Ramos (cell line): ENCODE data around the gene SYNJ1.
"Not testable (repeated sequence)": the region's sequence is repeated elsewhere in the genome, so short reads cannot be mapped to it uniquely, and the experiment has no call there.

Source experiments
- in situ Hi-C: fragments of 300-500 bp; cut with MboI; formaldehyde crosslinking; loops from one replicate; pipeline ENCODE4 v1.14.3; 2022; ENCODE audit warnings: low sequenced_read_pairs; ENCODE audit not compliant: unreplicated experiment

Gene SYNJ1

GRCh38 chr21:32727687-32728455 is at the start of gene SYNJ1:
Gene SYNJ1 (minus strand): TSS chr21:32728013. CDS start chr21:32726895, 1,118 bp downstream.
- in situ Hi-C loops, result no loop called here

GRCh38 chr21:32777269-32777668 is 49.5 kb upstream of the SYNJ1 start:
- in situ Hi-C loops, result no loop called here

GRCh38 chr21:32776743-32777142 is 48.9 kb upstream of the SYNJ1 start:
- in situ Hi-C loops, result no loop called here

- in situ Hi-C loops, result not testable (repeated sequence)
These were observed 45.2 kb upstream of the SYNJ1 start for GRCh38 chr21:32773048-32773344.

- in situ Hi-C loops, result no loop called here
These were observed 44.7 kb upstream of the SYNJ1 start for GRCh38 chr21:32772281-32773047.

- in situ Hi-C loops, result no loop called here
These were observed 43.2 kb upstream of the SYNJ1 start for GRCh38 chr21:32770871-32771523.

- in situ Hi-C loops, result no loop called here
These were observed 40.7 kb upstream of the SYNJ1 start for GRCh38 chr21:32768530-32768929.

GRCh38 chr21:32765058-32765457 is 37.2 kb upstream of the SYNJ1 start:
- in situ Hi-C loops, result no loop called here

- in situ Hi-C loops, result no loop called here
These were observed 36.4 kb upstream of the SYNJ1 start for GRCh38 chr21:32764186-32764585.

- in situ Hi-C loops, result no loop called here
These were observed 30.0 kb upstream of the SYNJ1 start for GRCh38 chr21:32757804-32758203.

- in situ Hi-C loops, result no loop called here
These were observed 28.3 kb upstream of the SYNJ1 start for GRCh38 chr21:32756096-32756495.

GRCh38 chr21:32753818-32754585 is 26.2 kb upstream of the SYNJ1 start:
- in situ Hi-C loops, result no loop called here

- in situ Hi-C loops, result no loop called here
These were observed 22.6 kb upstream of the SYNJ1 start for GRCh38 chr21:32750405-32750804.

GRCh38 chr21:32749662-32750061 is 21.8 kb upstream of the SYNJ1 start:
- in situ Hi-C loops, result no loop called here

GRCh38 chr21:32748529-32748928 is 20.7 kb upstream of the SYNJ1 start:
- in situ Hi-C loops, result no loop called here

GRCh38 chr21:32747396-32747795 is 19.6 kb upstream of the SYNJ1 start:
- in situ Hi-C loops, result no loop called here

- in situ Hi-C loops, result not testable (repeated sequence)
These were observed 18.9 kb upstream of the SYNJ1 start for GRCh38 chr21:32746711-32747110.

- in situ Hi-C loops, result no loop called here
These were observed 14.6 kb upstream of the SYNJ1 start for GRCh38 chr21:32742396-32742795.

- in situ Hi-C loops, result no loop called here
These were observed 13.5 kb upstream of the SYNJ1 start for GRCh38 chr21:32741336-32741735.

- in situ Hi-C loops, result no loop called here
These were observed 12.1 kb upstream of the SYNJ1 start for GRCh38 chr21:32739946-32740345.

GRCh38 chr21:32736083-32736482 is 8.3 kb upstream of the SYNJ1 start:
- in situ Hi-C loops, result not testable (repeated sequence)
